GM23338 (cell line): ENCODE results near the gene NBAS.

ENCODE experiments used
- POLR2AphosphoS5 ChIP-seq: IDR thresholded peaks from 2 replicates; pipeline ENCODE4 v1.6.1; 2016; ENCODE audit warnings: antibody characterized with exemption, low read depth
- TF ChIP-seq, protein P1 (sequence below), 2 experiments: fragments of 200-600 bp in 1 of 2; sonication (generic) in 1 of 2; conservative IDR thresholded peaks; 2 replicates each; pipeline versions ENCODE4 v1.5.1 to v1.6.1; 2016 to 2017; ENCODE audit warnings: antibody characterized with exemption in 2 of 2, low read depth in 2 of 2, mild to moderate bottlenecking in 2 of 2, moderate library complexity in 1 of 2

- TF ChIP-seq, protein P1, sequence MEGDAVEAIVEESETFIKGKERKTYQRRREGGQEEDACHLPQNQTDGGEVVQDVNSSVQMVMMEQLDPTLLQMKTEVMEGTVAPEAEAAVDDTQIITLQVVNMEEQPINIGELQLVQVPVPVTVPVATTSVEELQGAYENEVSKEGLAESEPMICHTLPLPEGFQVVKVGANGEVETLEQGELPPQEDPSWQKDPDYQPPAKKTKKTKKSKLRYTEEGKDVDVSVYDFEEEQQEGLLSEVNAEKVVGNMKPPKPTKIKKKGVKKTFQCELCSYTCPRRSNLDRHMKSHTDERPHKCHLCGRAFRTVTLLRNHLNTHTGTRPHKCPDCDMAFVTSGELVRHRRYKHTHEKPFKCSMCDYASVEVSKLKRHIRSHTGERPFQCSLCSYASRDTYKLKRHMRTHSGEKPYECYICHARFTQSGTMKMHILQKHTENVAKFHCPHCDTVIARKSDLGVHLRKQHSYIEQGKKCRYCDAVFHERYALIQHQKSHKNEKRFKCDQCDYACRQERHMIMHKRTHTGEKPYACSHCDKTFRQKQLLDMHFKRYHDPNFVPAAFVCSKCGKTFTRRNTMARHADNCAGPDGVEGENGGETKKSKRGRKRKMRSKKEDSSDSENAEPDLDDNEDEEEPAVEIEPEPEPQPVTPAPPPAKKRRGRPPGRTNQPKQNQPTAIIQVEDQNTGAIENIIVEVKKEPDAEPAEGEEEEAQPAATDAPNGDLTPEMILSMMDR (conservative IDR thresholded peaks at IDR 0.05; ENCODE audit: low read depth in 2 of 2): no peak
- no peak for TF ChIP-seq POLR2AphosphoS5
Observed at GRCh38 chr2:15426606-15427005, 134.5 kb downstream of the NBAS start.
